Retinal pigment epithelial cell (primary cell): ENCODE results near the gene EXOC1L.
A peak's percentile ranks its signal among the peaks of the same experiment; 100 is the strongest.

Experiments
- DNase-seq: peaks from one replicate; pipeline ENCODE4 v3.0.0-alpha.2; 2010; ENCODE audit warnings: low read depth
- H3K4me3 ChIP-seq: 2 replicates; pipeline ENCODE4 v1.5.1; 2011; ENCODE audit warnings: mild to moderate bottlenecking, low read length, control low read depth, moderate library complexity
- CTCF ChIP-seq: conservative IDR thresholded peaks from 2 replicates; pipeline ENCODE4 v1.5.1; 2011; ENCODE audit warnings: low read depth, low read length, control low read depth, inconsistent platforms

Gene EXOC1L, protein sequence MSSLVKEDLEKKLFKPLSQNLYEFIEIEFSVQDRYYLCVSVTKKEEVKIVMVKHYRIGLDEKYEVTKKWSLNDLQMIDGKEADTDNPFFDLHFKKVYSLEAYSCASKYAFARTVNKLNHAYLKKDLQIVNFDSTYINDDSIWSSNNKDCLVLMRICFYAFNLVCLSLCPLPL

GRCh38 chr4:55819634-55820033 is at the start of gene EXOC1L:
Gene EXOC1L, plus strand, starts transcription at chr4:55819790. Its CDS starts 237 bp downstream, at chr4:55820027.
- TF ChIP-seq CTCF: no peak
- DNase-seq: no peak
- peak within 1 kb of the TSS; percentile 40 for H3K4me3 ChIP-seq

- no peak overlapping the region for H3K4me3 ChIP-seq
- DNase-seq: no peak
- no peak for TF ChIP-seq CTCF
These were observed 48.9 kb upstream of the EXOC1L start for GRCh38 chr4:55770662-55771061.

DNA sequence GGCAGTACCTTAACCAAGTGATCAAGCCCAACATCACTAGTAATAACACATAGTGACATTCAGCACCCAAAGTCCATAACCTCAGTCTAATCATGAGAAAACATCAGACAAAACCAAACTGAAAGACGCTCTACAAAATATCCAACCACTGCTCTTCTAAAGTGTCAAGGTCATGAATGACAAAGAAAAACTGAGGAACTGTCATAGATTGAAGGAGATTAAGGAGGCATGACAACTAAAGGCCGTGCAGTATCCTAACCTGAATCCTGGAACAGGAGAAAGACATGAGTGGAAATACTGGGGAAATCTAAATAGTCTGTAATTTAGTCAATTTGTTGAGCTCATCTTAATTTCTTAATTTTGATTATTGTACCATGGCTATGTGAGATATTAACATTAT is 38.2 kb upstream of the EXOC1L start:
- DNase-seq: no peak
- no peak overlapping the region for H3K4me3 ChIP-seq
- no peak for TF ChIP-seq CTCF

GRCh38 chr4:55781812-55782211 is 37.8 kb upstream of the EXOC1L start:
- no peak for TF ChIP-seq CTCF
- H3K4me3 ChIP-seq: no peak overlapping the region
- no peak for DNase-seq

DNA sequence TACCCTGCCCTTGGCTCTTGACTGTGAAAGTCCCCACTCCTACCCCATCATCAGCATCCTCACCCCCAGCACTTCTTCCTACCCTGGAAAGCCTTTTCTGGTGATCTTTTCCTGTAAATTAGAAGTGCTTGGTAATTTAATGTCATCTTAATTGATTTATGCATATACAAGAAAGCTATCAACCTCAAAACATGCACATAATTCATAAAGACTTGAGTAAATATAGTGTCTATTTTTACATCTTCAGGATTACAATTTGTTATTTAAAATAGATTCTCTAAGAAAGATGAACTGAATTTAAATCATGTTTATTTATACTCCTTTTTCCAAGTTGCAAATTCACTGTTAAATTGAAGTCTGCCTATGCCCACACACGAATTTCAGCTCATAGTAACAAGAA is 36.0 kb upstream of the EXOC1L start:
- H3K4me3 ChIP-seq: no peak overlapping the region
- no peak for DNase-seq
- TF ChIP-seq CTCF: no peak

DNA sequence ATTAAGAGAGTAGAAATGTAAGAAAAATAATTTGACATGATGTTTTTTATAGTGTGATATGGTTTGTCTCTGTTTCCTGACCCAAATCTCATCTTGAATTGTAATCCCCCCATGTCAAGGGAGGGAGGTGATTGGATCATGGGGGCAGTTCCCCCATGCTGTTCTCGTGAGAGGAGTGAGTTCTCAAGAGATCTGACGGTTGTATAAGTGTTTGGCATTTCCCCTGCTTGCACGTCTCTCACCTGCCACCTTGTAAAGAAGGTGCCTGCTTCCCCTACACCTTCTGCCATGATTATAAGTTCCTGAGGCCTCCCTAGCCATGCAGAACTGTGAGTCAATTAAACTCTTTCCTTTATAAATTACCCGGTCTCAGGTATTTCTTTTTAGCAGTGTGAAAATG is 34.8 kb upstream of the EXOC1L start:
- no peak overlapping the region for H3K4me3 ChIP-seq
- no peak for TF ChIP-seq CTCF
- no peak for DNase-seq

GRCh38 chr4:55791666-55792065 is 27.9 kb upstream of the EXOC1L start:
- no peak overlapping the region for H3K4me3 ChIP-seq
- no peak for TF ChIP-seq CTCF
- DNase-seq: no peak
